HCT116 (cell line): ENCODE data around the gene AKT1. TPM values are rescaled to one million over a fixed set of nuclear protein-coding genes. Genes with fewer than 3 reads are reported as not detected.

Experiments
- ATAC-seq: fragments of 200-7000 bp; cut with Tn5 transposase; 2 replicates; pipeline ENCODE4 v1.9.1; 2020; ENCODE audit warnings: mild to moderate bottlenecking, moderate library complexity
- BruUV-seq: library from RNA; stranded (reverse); fragments of 400-500 nt; replicated peaks from 2 replicates; lab custom pipeline; 2021; lab: Mats Ljungman, UMichigan
- CTCF ChIA-PET: fragments of 300-600 bp; sonication (Branson Sonifier 250); formaldehyde crosslinking; loops from one replicate; lab custom pipeline; 2021; ENCODE audit warnings: antibody characterized with exemption; lab: Charles Lee
- POLR2A ChIA-PET: fragments of 300-600, 350-600 bp; sonication (Branson Sonifier 250); formaldehyde crosslinking; loops from one replicate; lab custom pipeline; 2021; ENCODE audit warnings: antibody characterized with exemption; lab: Charles Lee
- RAD21 ChIA-PET, 2 experiments: fragments of 300-600 bp; sonication (Branson Sonifier 250); formaldehyde crosslinking; loops; one replicate each; lab custom pipeline; 2023; ENCODE audit warnings: low total read pairs in 2 of 2; ENCODE audit not compliant: uncharacterized antibody in 2 of 2, unreplicated experiment in 2 of 2, low non-redundant PET in 1 of 2; lab: Charles Lee
- DNase-seq: peaks from one replicate; pipeline ENCODE4 v3.0.0-alpha.2; 2010; ENCODE audit warnings: low read depth, low spot score
- H2AFZ ChIP-seq: fragments of 200-600 bp; shearing (Covaris generic), sonication (generic); 2 replicates; pipeline ENCODE4 v1.6.1; 2017; ENCODE audit warnings: low read depth, mixed run types, mixed read lengths, antibody characterized with exemption, low read length; ENCODE audit not compliant: poor library complexity, severe bottlenecking
- H3K27ac ChIP-seq: 2 replicates; pipeline ENCODE4 v1.5.1; 2012; ENCODE audit warnings: low read depth, low read length
- H3K27me3 ChIP-seq: fragments of 200-600 bp; sonication (generic); 2 replicates; pipeline ENCODE4 v1.6.1; 2016; ENCODE audit warnings: mixed run types, low read length, mixed read lengths; ENCODE audit not compliant: insufficient read depth
- H3K36me3 ChIP-seq, 2 experiments: fragments of 200-500 bp in 1 of 2; fragments of 200-600 bp in 1 of 2; sonication (Bioruptor generic) in 1 of 2; sonication (generic) in 1 of 2; 2 replicates each; pipeline versions ENCODE4 v1.5.1 to v1.6.1; 2014 to 2016; ENCODE audit warnings: low read length in 2 of 2, inconsistent platforms in 1 of 2, mixed read lengths in 1 of 2, mixed run types in 1 of 2; ENCODE audit not compliant: insufficient read depth in 2 of 2, control insufficient read depth in 1 of 2
- H3K4me1 ChIP-seq, 2 experiments: fragments of 200-600 bp in 1 of 2; sonication (generic) in 1 of 2; 2 replicates each; pipeline versions ENCODE4 v1.5.1 to v1.6.1; 2012 to 2017; ENCODE audit warnings: low read length in 2 of 2, inconsistent platforms in 1 of 2, mild to moderate bottlenecking in 1 of 2, mixed read lengths in 1 of 2, mixed run types in 1 of 2, moderate library complexity in 1 of 2; ENCODE audit not compliant: insufficient read depth in 2 of 2, control insufficient read depth in 1 of 2
- H3K4me2 ChIP-seq: fragments of 200-600 bp; sonication (generic); 2 replicates; pipeline ENCODE4 v1.6.1; 2017; ENCODE audit warnings: mixed run types, low read length, mixed read lengths
- H3K4me3 ChIP-seq, 2 experiments: fragments of 200-600 bp in 1 of 2; sonication (generic) in 1 of 2; replicated peaks in 1 of 2; 2 replicates each; pipeline ENCODE4 v1.5.1; 2011 to 2016; ENCODE audit warnings: low read length in 2 of 2, control low read depth in 1 of 2, low read depth in 1 of 2, mild to moderate bottlenecking in 1 of 2, mixed read lengths in 1 of 2, mixed run types in 1 of 2
- H3K79me2 ChIP-seq: fragments of 200-600 bp; sonication (generic); 2 replicates; pipeline ENCODE4 v1.6.1; 2017; ENCODE audit warnings: mild to moderate bottlenecking, mixed run types, low read length, moderate library complexity, mixed read lengths; ENCODE audit not compliant: insufficient read depth
- H3K9ac ChIP-seq: fragments of 200-600 bp; sonication (generic); 2 replicates; pipeline ENCODE4 v1.6.1; 2016; ENCODE audit warnings: low read length, mixed read lengths
- H3K9me2 ChIP-seq: fragments of 200-600 bp; sonication (generic), shearing (Covaris generic); 2 replicates; pipeline ENCODE4 v1.6.1; 2017; ENCODE audit warnings: mixed run types, mild to moderate bottlenecking, moderate library complexity; ENCODE audit not compliant: insufficient read depth
- H3K9me3 ChIP-seq, 2 experiments: fragments of 200-500 bp in 1 of 2; fragments of 200-600 bp in 1 of 2; sonication (Bioruptor generic) in 1 of 2; sonication (generic) in 1 of 2; 2 replicates each; pipeline ENCODE4 v1.6.1; 2014 to 2017; ENCODE audit warnings: low read length in 2 of 2, mixed read lengths in 2 of 2, inconsistent platforms in 1 of 2, low read depth in 1 of 2, mild to moderate bottlenecking in 1 of 2, mixed run types in 1 of 2, moderate library complexity in 1 of 2; ENCODE audit not compliant: control insufficient read depth in 1 of 2, insufficient read depth in 1 of 2
- H4K20me1 ChIP-seq: fragments of 200-600 bp; sonication (generic), shearing (Covaris generic); 2 replicates; pipeline ENCODE4 v1.6.1; 2017; ENCODE audit warnings: mixed run types, mild to moderate bottlenecking, moderate library complexity; ENCODE audit not compliant: insufficient read depth
- ATF3 ChIP-seq: IDR thresholded peaks from 2 replicates; pipeline ENCODE4 v1.6.1; 2012
- CEBPB ChIP-seq: IDR thresholded peaks from 2 replicates; pipeline ENCODE4 v1.6.1; 2012; ENCODE audit warnings: low read depth
- CTCF ChIP-seq, 3 experiments: fragments of 200-600 bp in 1 of 3; sonication (generic) in 1 of 3; IDR thresholded peaks in 2 of 3; conservative IDR thresholded peaks in 1 of 3; 2 replicates each; pipeline ENCODE4 v1.5.1; 2012 to 2017; ENCODE audit warnings: low read depth in 2 of 3, low read length in 2 of 3, antibody characterized with exemption in 1 of 3, borderline replicate concordance in 1 of 3, control low read depth in 1 of 3, mild to moderate bottlenecking in 1 of 3, mixed read lengths in 1 of 3, mixed run types in 1 of 3, moderate library complexity in 1 of 3; ENCODE audit not compliant: insufficient read depth in 1 of 3
- EGR1 ChIP-seq: IDR thresholded peaks from 2 replicates; pipeline ENCODE4 v1.6.1; 2012; ENCODE audit warnings: low read depth
- ELF1 ChIP-seq: IDR thresholded peaks from 2 replicates; pipeline ENCODE4 v1.6.1; 2012; ENCODE audit warnings: low read depth, borderline replicate concordance
- JUND ChIP-seq: IDR thresholded peaks from 2 replicates; pipeline ENCODE4 v1.6.1; 2012
- POLR2A ChIP-seq: IDR thresholded peaks from 2 replicates; pipeline ENCODE4 v1.7.0; 2011; ENCODE audit warnings: borderline replicate concordance; ENCODE audit not compliant: insufficient read depth, insufficient read length; ENCODE audit errors: extremely low read depth
- REST ChIP-seq: IDR thresholded peaks from 2 replicates; pipeline ENCODE4 v1.6.1; 2012; ENCODE audit warnings: low read depth
- SIN3A ChIP-seq: IDR thresholded peaks from 2 replicates; pipeline ENCODE4 v1.6.1; 2012; ENCODE audit warnings: low read depth
- SRF ChIP-seq: IDR thresholded peaks from 2 replicates; pipeline ENCODE4 v1.6.1; 2012; ENCODE audit warnings: low read depth
- TCF7L2 ChIP-seq: IDR thresholded peaks from 2 replicates; pipeline ENCODE4 v1.7.0; 2011; ENCODE audit warnings: borderline replicate concordance, inconsistent platforms; ENCODE audit not compliant: insufficient read depth, insufficient read length; ENCODE audit errors: extremely low read depth
- YY1 ChIP-seq: IDR thresholded peaks from 2 replicates; pipeline ENCODE4 v1.6.1; 2011; ENCODE audit warnings: low read length, low read depth, moderate library complexity, mild to moderate bottlenecking; ENCODE audit not compliant: insufficient replicate concordance; ENCODE audit errors: extremely low read depth
- ZBTB33 ChIP-seq: IDR thresholded peaks from 2 replicates; pipeline ENCODE4 v1.6.1; 2011; ENCODE audit warnings: mild to moderate bottlenecking, low read length, moderate library complexity; ENCODE audit not compliant: insufficient replicate concordance; ENCODE audit errors: extremely low read depth
- ZFX ChIP-seq: fragments of 450-650 bp; IDR thresholded peaks from 2 replicates; pipeline ENCODE4 v1.6.1; 2017
- ZNF274 ChIP-seq: fragments of 200-500 bp; sonication (Bioruptor generic); IDR thresholded peaks from 2 replicates; pipeline ENCODE4 v1.6.1; 2014; ENCODE audit warnings: mild to moderate bottlenecking, low read depth, low read length, inconsistent platforms
- intact Hi-C: fragments of 100-400 bp; cut with micrococcal nuclease; formaldehyde crosslinking; loops from 2 replicates; pipeline ENCODE4 v1.10.0; 2022
- total RNA-seq: library from RNA; stranded (reverse); gene quantifications from one replicate; pipeline ENCODE4 v1.2.1, GENCODE V29; 2021; ENCODE audit not compliant: unreplicated experiment

Gene AKT1
- total RNA-seq, 1 experiment from 2014 or later, result 152 TPM

- Histone ChIP-seq H3K9me3 (no peaks in the 10 kb centered on the region), H3K9ac (no peak overlapping the region), H3K27ac (no peak overlapping the region; the same call in 1 of the 2 replicates), H2AFZ (no peak overlapping the region), H3K79me2 (peaks cover 26% of the 10 kb centered on the region), H3K36me3 (no peaks in the 10 kb centered on the region; a peak in 1 of 4 replicates), H3K9me2 (no peaks in the 10 kb centered on the region), H3K4me1 (peaks cover 34 to 62% of the 10 kb centered on the region in 2 experiments), H3K27me3 (no peaks in the 10 kb centered on the region), H3K4me2 (no peak overlapping the region), H3K4me3 (no peak overlapping the region), H4K20me1 (no peaks in the 10 kb centered on the region)
- no peak for DNase-seq
- ATAC-seq, result no peak
- CTCF ChIA-PET, result interaction anchor here (0.6 kb wide), 1 partner anchor 29 kb away, joined by 3 read pairs; no protein-coding TSS in a partner anchor
- intact Hi-C loops, result no loop called here
- POLR2A ChIA-PET, result no interaction called here
- RAD21 ChIA-PET, result no interaction called here
- no peak for TF ChIP-seq ZBTB33
- no peak for TF ChIP-seq ZNF274
- no peak for TF ChIP-seq EGR1
- no peak for TF ChIP-seq CTCF (IDR thresholded peaks at IDR 0.05 in 2 of 3, conservative IDR thresholded peaks at IDR 0.05 in 1 of 3; ENCODE audit: borderline replicate concordance in 1 of 3, insufficient read depth in 1 of 3, low read depth in 2 of 3, low read length in 2 of 3)
- no peak for TF ChIP-seq YY1
- no peak for TF ChIP-seq ELF1
- TF ChIP-seq REST, result no peak
- TF ChIP-seq CEBPB, result no peak
- TF ChIP-seq SIN3A, result no peak
- no peak for TF ChIP-seq ZFX
- TF ChIP-seq TCF7L2, result no peak
- TF ChIP-seq JUND, result no peak
- TF ChIP-seq ATF3, result no peak
- no peak for TF ChIP-seq POLR2A
- no peak for TF ChIP-seq SRF
- no TSS peak for BruUV-seq
Measured at GRCh38 chr14:104797115-104798044, 1.8 kb upstream of the AKT1 start.
